Measurements from ENCODE around the gene CACNA1S.

GRCh38 chr1:201051399-201051798, 60.8 kb downstream of the CACNA1S start:
- TF ChIP-seq CTCF (IDR thresholded peaks at IDR 0.05 in 8 of 11, conservative IDR thresholded peaks at IDR 0.05 in 3 of 11) (no peak), POLR2A (IDR thresholded peaks at IDR 0.05) (no peak), POLR2AphosphoS5 (IDR thresholded peaks at IDR 0.05) (no peak)
